ENCODE measurements around the gene CA6. TPM values are rescaled to one million over a fixed set of nuclear protein-coding genes. Genes with fewer than 3 reads are reported as not detected.

CA6 gene
- total and polyA plus RNA-seq, 2 of the 8 experiments (the other 6 are each of a cell fraction or from before 2014, with no cell fraction given): not detected

GRCh38 chr1:8922962-8923361 lies 22.7 kb upstream of the CA6 start:
- H2BK120ac ChIP-seq (replicated peaks; ENCODE audit: low read depth, low read length): no peak overlapping the region
- no peak overlapping the region for H3K4me3 ChIP-seq (ENCODE audit: extremely low read depth in 1 of 4, insufficient read depth in 2 of 4, low read depth in 3 of 4, low read length in 4 of 4)
- ChIA-PET CTCF (ENCODE audit: partially characterized antibody) (interaction anchor here (0.9 to 1.3 kb wide), 2 partner anchors 41 to 82 kb away, joined by 4 to 7 read pairs; no protein-coding TSS in a partner anchor), POLR2A (ENCODE audit: partially characterized antibody) (interaction anchor here (0.5 to 1.6 kb wide), 4 partner anchors 44 to 73 kb away, joined by 3 to 4 read pairs (median 4); partner anchors contain the start of gene ENO1)
- no peak overlapping the region for H3K4me2 ChIP-seq (ENCODE audit: insufficient read depth in 1 of 2, low read depth in 2 of 2, low read length in 2 of 2)
- no peak overlapping the region for H2BK15ac ChIP-seq (ENCODE audit: low read length)
- no peak overlapping the region for H2BK12ac ChIP-seq (ENCODE audit: low read depth, low read length)
- FAIRE-seq: no peak
- H3K27me3 ChIP-seq (replicated peaks in 1 of 4; ENCODE audit: control insufficient read depth in 3 of 4, extremely low read depth in 1 of 4, insufficient read depth in 3 of 4, low read length in 3 of 4): no peaks in the 10 kb centered on the region; a peak in 1 of 7 replicates
- no peak overlapping the region for H2BK5ac ChIP-seq (ENCODE audit: low read depth, low read length)
- TF ChIP-seq EGR1 (IDR thresholded peaks at IDR 0.05; ENCODE audit: borderline replicate concordance, low read depth, low read length) (no peak), RAD21 (IDR thresholded peaks at IDR 0.05 in 1 of 2, conservative IDR thresholded peaks at IDR 0.05 in 1 of 2; ENCODE audit: low read depth in 2 of 2, low read length in 2 of 2) (no peak), RNF2 (IDR thresholded peaks at IDR 0.05; ENCODE audit: borderline replicate concordance, low read depth, low read length, missing control alignments, poor library complexity, severe bottlenecking) (no peak), KDM4A (IDR thresholded peaks at IDR 0.05; ENCODE audit: low read depth, low read length, severe bottlenecking) (no peak), CEBPB (IDR thresholded peaks at IDR 0.05; ENCODE audit: low read depth, low read length) (no peak), SUZ12 (IDR thresholded peaks at IDR 0.05; ENCODE audit: low read length) (no peak), CREB1 (IDR thresholded peaks at IDR 0.05) (no peak), PHF8 (conservative IDR thresholded peaks at IDR 0.05; ENCODE audit: low read depth, low read length) (no peak), ZNF274 (IDR thresholded peaks at IDR 0.05; ENCODE audit: borderline replicate concordance, extremely low read depth, low read length) (no peak), RBBP5 (IDR thresholded peaks at IDR 0.05; ENCODE audit: borderline replicate concordance, low read depth, low read length) (no peak), JUND (IDR thresholded peaks at IDR 0.05; ENCODE audit: low read length) (no peak)
- TF ChIP-seq, protein P1, sequence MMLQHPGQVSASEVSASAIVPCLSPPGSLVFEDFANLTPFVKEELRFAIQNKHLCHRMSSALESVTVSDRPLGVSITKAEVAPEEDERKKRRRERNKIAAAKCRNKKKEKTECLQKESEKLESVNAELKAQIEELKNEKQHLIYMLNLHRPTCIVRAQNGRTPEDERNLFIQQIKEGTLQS (IDR thresholded peaks at IDR 0.05; ENCODE audit: insufficient read depth, low read depth, low read length): no peak
- no peaks in the 10 kb centered on the region for H3K9me3 ChIP-seq (ENCODE audit: insufficient read depth in 2 of 2, low read depth in 1 of 2, low read length in 1 of 2)
- DNase-seq (ENCODE audit: low read depth in 1 of 2, low spot score in 2 of 2): no peak
- no peaks in the 10 kb centered on the region for H3K79me1 ChIP-seq (ENCODE audit: low read depth, low read length)
- no peak overlapping the region for H3K18ac ChIP-seq (ENCODE audit: extremely low read depth, low read length)
- H2AFZ ChIP-seq (ENCODE audit: low read length): no peak overlapping the region
- no peak overlapping the region for H4K91ac ChIP-seq (replicated peaks; ENCODE audit: insufficient read length, low read length)
- no peak overlapping the region for H3K27ac ChIP-seq (ENCODE audit: low read depth, low read length)
- no peaks in the 10 kb centered on the region for H3K36me3 ChIP-seq (ENCODE audit: control insufficient read depth in 2 of 4, insufficient read depth in 4 of 4, low read length in 3 of 4)
- H4K5ac ChIP-seq (ENCODE audit: insufficient read length, low read depth, low read length): no peak overlapping the region
- 88% methylated on average over 9 of the region's 9 CpGs; no CpG with 5 or more reads in 1 of the 2 experiments for WGBS, 2 experiments (ENCODE audit: extremely low coverage in 1 of 2, insufficient coverage in 1 of 2, insufficient read length in 1 of 2, insufficient replicate concordance in 2 of 2, low coverage in 1 of 2, low lambda C conversion rate in 2 of 2, missing lambda C conversion rate in 1 of 2)
- H2BK20ac ChIP-seq (ENCODE audit: low read length): no peak overlapping the region
- no peak overlapping the region for H3K56ac ChIP-seq (replicated peaks; ENCODE audit: insufficient read length, low read depth, low read length)
- no peak overlapping the region for H3K23ac ChIP-seq (ENCODE audit: insufficient read length)
- H4K20me1 ChIP-seq (replicated peaks in 1 of 2; ENCODE audit: control insufficient read depth in 1 of 2, insufficient read depth in 2 of 2, low read length in 2 of 2): no peaks in the 10 kb centered on the region
- H3K79me2 ChIP-seq (ENCODE audit: control insufficient read depth in 1 of 2, insufficient read depth in 2 of 2, low read length in 2 of 2): no peaks in the 10 kb centered on the region
- H2AK5ac ChIP-seq (ENCODE audit: low read depth, low read length): no peak overlapping the region
- H3K4me1 ChIP-seq (replicated peaks in 1 of 4; ENCODE audit: control insufficient read depth in 3 of 4, insufficient read depth in 4 of 4, low read length in 3 of 4): no peaks in the 10 kb centered on the region
- H3K9ac ChIP-seq (replicated peaks in 1 of 4; ENCODE audit: extremely low read depth in 1 of 4, low read depth in 3 of 4, low read length in 3 of 4): no peak overlapping the region
- H4K8ac ChIP-seq (ENCODE audit: extremely low read depth, insufficient read depth, low read length): no peak overlapping the region; the same call in 1 of the 2 replicates
- H3K23me2 ChIP-seq (ENCODE audit: low read depth, low read length): peaks cover 2% of the 10 kb centered on the region; the same call in 1 of the 2 replicates
- H3K14ac ChIP-seq (ENCODE audit: insufficient read length): no peak overlapping the region
- H3K4ac ChIP-seq (replicated peaks; ENCODE audit: insufficient read length, low read depth, low read length): no peak overlapping the region
